GM18499 (cell line): ENCODE results near the gene OR4M2.
"Not testable (repeated sequence)": the region's sequence is repeated elsewhere in the genome, so short reads cannot be mapped to it uniquely, and the experiment has no call there.

Experiments
- ATAC-seq: cut with Tn5 transposase; IDR thresholded peaks from one replicate; pipeline ENCODE4 v1.9.1; 2021; ENCODE audit warnings: moderate number of reproducible peaks; ENCODE audit not compliant: insufficient read depth, unreplicated experiment

OR4M2 gene

GRCh38 chr15:22080227-22080626 is at the start of gene OR4M2:
TSS of gene OR4M2 (plus strand) at chr15:22080527. CDS start at chr15:22080625, 98 bp downstream.
- ATAC-seq, result not testable (repeated sequence)

- peak; percentile 86 for ATAC-seq
Measured at GRCh38 chr15:22069267-22069666, 11.1 kb upstream of the OR4M2 start.

- ATAC-seq, result not testable (repeated sequence)
Measured at GRCh38 chr15:22081386-22081785, 1.1 kb downstream of the OR4M2 start.

GRCh38 chr15:22098616-22099253 is 18.4 kb downstream of the OR4M2 start:
- not testable (repeated sequence) for ATAC-seq

GRCh38 chr15:22099289-22099891 is 19.1 kb downstream of the OR4M2 start:
- not testable (repeated sequence) for ATAC-seq

GRCh38 chr15:22122033-22122432 is 41.7 kb downstream of the OR4M2 start:
- ATAC-seq, result not testable (repeated sequence)
